Measurements from ENCODE around the gene EXTL2. TPM values are rescaled to one million over a fixed set of nuclear protein-coding genes. Genes with fewer than 3 reads are reported as not detected.
A peak's percentile ranks its signal among the peaks of the same experiment; 100 is the strongest.

The EXTL2 gene
- total RNA-seq, 1 donor from 2014 or later: 31.5 TPM

GRCh38 chr1:100875228-100875627 lies 19.4 kb downstream of the EXTL2 start:
- Mint-ChIP-seq H3K9me3 (ENCODE audit: unreplicated experiment) (no peaks in the 10 kb centered on the region), H3K4me3 (ENCODE audit: unreplicated experiment) (no peak overlapping the region), H3K36me3 (ENCODE audit: low read depth, unreplicated experiment) (no peaks in the 10 kb centered on the region), H3K27ac (ENCODE audit: unreplicated experiment) (no peak overlapping the region), H3K27me3 (ENCODE audit: unreplicated experiment) (no peaks in the 10 kb centered on the region), H3K4me1 (ENCODE audit: unreplicated experiment) (no peaks in the 10 kb centered on the region)
- TF ChIP-seq, protein P1, sequence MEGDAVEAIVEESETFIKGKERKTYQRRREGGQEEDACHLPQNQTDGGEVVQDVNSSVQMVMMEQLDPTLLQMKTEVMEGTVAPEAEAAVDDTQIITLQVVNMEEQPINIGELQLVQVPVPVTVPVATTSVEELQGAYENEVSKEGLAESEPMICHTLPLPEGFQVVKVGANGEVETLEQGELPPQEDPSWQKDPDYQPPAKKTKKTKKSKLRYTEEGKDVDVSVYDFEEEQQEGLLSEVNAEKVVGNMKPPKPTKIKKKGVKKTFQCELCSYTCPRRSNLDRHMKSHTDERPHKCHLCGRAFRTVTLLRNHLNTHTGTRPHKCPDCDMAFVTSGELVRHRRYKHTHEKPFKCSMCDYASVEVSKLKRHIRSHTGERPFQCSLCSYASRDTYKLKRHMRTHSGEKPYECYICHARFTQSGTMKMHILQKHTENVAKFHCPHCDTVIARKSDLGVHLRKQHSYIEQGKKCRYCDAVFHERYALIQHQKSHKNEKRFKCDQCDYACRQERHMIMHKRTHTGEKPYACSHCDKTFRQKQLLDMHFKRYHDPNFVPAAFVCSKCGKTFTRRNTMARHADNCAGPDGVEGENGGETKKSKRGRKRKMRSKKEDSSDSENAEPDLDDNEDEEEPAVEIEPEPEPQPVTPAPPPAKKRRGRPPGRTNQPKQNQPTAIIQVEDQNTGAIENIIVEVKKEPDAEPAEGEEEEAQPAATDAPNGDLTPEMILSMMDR (IDR thresholded peaks at IDR 0.05; ENCODE audit: unreplicated experiment): no peak
- DNase-seq (ENCODE audit: low spot score): no peak

DNA sequence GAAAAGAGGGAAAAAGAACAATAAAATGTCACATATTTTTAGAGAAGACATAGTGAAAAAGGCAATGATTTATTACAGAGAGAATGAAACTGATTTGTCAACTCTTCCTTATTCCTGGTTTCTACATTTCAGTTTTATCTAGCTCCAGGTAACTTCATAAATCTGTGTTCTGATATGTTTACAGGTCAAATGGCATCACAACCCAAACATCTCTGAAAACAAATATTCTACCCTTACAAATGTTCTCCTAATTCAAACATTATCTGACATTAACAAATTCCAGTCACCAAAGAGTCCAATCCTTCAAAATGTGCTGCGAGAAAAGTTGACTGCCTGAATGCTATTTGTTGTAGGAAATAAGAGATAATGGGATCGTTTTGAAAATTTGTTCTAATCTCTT lies 20.2 kb downstream of the EXTL2 start:
- H3K27me3 Mint-ChIP-seq (ENCODE audit: unreplicated experiment): no peaks in the 10 kb centered on the region
- TF ChIP-seq, protein P1 (IDR thresholded peaks at IDR 0.05; ENCODE audit: unreplicated experiment): no peak
- no peak overlapping the region for H3K4me3 Mint-ChIP-seq (ENCODE audit: unreplicated experiment)
- no peaks in the 10 kb centered on the region for H3K4me1 Mint-ChIP-seq (ENCODE audit: unreplicated experiment)
- no peak for DNase-seq (ENCODE audit: low spot score)
- no peaks in the 10 kb centered on the region for H3K9me3 Mint-ChIP-seq (ENCODE audit: unreplicated experiment)
- H3K27ac Mint-ChIP-seq (ENCODE audit: unreplicated experiment): no peak overlapping the region
- no peaks in the 10 kb centered on the region for H3K36me3 Mint-ChIP-seq (ENCODE audit: low read depth, unreplicated experiment)

- H3K27me3 Mint-ChIP-seq (ENCODE audit: unreplicated experiment): no peaks in the 10 kb centered on the region
- no peak for DNase-seq (ENCODE audit: low spot score)
- no peak overlapping the region for H3K4me3 Mint-ChIP-seq (ENCODE audit: unreplicated experiment)
- TF ChIP-seq, protein P1 (IDR thresholded peaks at IDR 0.05; ENCODE audit: unreplicated experiment): no peak
- H3K4me1 Mint-ChIP-seq (ENCODE audit: unreplicated experiment): no peaks in the 10 kb centered on the region
- H3K36me3 Mint-ChIP-seq (ENCODE audit: low read depth, unreplicated experiment): no peaks in the 10 kb centered on the region
- no peaks in the 10 kb centered on the region for H3K9me3 Mint-ChIP-seq (ENCODE audit: unreplicated experiment)
- no peak overlapping the region for H3K27ac Mint-ChIP-seq (ENCODE audit: unreplicated experiment)
Observed at GRCh38 chr1:100869996-100870395, 24.6 kb downstream of the EXTL2 start.

- DNase-seq (ENCODE audit: low spot score): no peak
- no peaks in the 10 kb centered on the region for H3K9me3 Mint-ChIP-seq (ENCODE audit: unreplicated experiment)
- H3K4me1 Mint-ChIP-seq (ENCODE audit: unreplicated experiment): no peaks in the 10 kb centered on the region
- H3K4me3 Mint-ChIP-seq (ENCODE audit: unreplicated experiment): no peak overlapping the region
- H3K27ac Mint-ChIP-seq (ENCODE audit: unreplicated experiment): no peak overlapping the region
- TF ChIP-seq, protein P1 (IDR thresholded peaks at IDR 0.05; ENCODE audit: unreplicated experiment): peak; percentile 81
- no peaks in the 10 kb centered on the region for H3K27me3 Mint-ChIP-seq (ENCODE audit: unreplicated experiment)
- H3K36me3 Mint-ChIP-seq (ENCODE audit: low read depth, unreplicated experiment): no peaks in the 10 kb centered on the region
Observed at GRCh38 chr1:100868364-100868995, 26.2 kb downstream of the EXTL2 start.

- no peaks in the 10 kb centered on the region for H3K9me3 Mint-ChIP-seq (ENCODE audit: unreplicated experiment)
- no peak overlapping the region for H3K27ac Mint-ChIP-seq (ENCODE audit: unreplicated experiment)
Observed at GRCh38 chr1:100866901-100867206, 27.8 kb downstream of the EXTL2 start.

More at GRCh38 chr1:100866901-100867206, 27.8 kb downstream of the EXTL2 start:
- Mint-ChIP-seq H3K36me3 (ENCODE audit: low read depth, unreplicated experiment) (no peaks in the 10 kb centered on the region), H3K4me1 (ENCODE audit: unreplicated experiment) (no peaks in the 10 kb centered on the region), H3K4me3 (ENCODE audit: unreplicated experiment) (no peak overlapping the region), H3K27me3 (ENCODE audit: unreplicated experiment) (no peaks in the 10 kb centered on the region)
- TF ChIP-seq, protein P1 (IDR thresholded peaks at IDR 0.05; ENCODE audit: unreplicated experiment): no peak
- no peak for DNase-seq (ENCODE audit: low spot score)
